GM21360 (cell line): ENCODE measurements around the gene TRIM13.
A peak's percentile ranks its signal among the peaks of the same experiment; 100 is the strongest.

ENCODE experiments used
- ATAC-seq: cut with Tn5 transposase; IDR thresholded peaks from one replicate; pipeline ENCODE4 v1.9.1; 2021; ENCODE audit warnings: mild to moderate bottlenecking, moderate library complexity; ENCODE audit not compliant: unreplicated experiment

Gene TRIM13

DNA sequence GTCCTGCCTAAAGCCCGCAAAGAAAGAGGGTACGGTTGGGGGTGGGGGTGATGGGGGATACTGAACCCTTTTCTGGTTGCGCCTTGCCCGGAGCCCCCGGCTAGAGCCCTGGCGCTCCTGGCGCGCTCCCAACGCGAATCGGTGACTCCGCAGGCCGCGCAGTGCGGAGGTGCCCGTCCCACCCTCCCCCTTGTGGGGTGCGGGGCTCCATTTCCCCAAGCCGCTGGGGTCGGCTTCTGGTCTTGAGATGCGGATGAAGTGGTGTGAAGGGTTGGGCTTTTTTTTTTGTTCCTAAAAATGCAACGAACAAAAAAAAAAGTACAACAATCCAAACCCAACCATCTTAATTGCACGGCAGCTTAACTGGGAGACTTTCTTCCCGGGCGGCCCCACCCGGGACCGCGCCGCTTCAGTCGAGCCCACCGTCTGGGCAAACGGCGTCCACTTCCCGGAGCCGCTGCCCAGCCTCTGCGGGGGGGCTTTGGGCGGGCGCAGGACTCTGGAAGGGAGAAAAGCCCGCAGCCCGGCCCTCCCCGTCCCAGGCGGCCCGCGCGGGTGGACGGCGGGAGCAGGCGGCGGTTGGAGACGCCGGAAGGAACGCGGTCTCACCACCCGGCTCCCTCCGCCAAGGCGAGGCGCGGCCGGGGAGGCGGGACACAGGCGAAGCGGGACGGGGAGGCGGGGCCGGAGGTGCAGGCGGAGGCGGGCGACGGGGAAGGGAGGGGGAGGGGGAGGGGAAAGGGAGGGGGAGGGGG is 504 bp upstream of the TRIM13 start:
- ATAC-seq: peak; percentile 50

DNA sequence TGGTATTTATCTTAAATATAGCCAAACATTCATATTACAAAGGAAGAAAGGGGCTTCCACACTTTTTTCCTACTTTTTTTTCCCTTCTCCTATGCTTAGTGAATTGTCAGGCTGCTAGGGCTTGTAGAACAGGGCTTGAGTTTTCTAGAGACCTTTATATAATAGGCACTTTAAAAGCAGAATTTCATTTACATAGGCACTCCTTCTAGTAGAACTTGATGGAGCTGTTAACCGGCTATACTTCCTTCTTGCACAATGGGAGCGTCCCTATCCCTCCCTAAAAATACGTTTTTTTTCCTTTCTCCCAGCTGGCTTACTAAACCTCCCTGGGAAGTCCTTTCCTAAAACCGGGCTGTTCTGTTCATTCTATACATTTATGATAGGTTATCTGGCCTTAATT is 1.1 kb downstream of the TRIM13 start:
- no peak for ATAC-seq

DNA sequence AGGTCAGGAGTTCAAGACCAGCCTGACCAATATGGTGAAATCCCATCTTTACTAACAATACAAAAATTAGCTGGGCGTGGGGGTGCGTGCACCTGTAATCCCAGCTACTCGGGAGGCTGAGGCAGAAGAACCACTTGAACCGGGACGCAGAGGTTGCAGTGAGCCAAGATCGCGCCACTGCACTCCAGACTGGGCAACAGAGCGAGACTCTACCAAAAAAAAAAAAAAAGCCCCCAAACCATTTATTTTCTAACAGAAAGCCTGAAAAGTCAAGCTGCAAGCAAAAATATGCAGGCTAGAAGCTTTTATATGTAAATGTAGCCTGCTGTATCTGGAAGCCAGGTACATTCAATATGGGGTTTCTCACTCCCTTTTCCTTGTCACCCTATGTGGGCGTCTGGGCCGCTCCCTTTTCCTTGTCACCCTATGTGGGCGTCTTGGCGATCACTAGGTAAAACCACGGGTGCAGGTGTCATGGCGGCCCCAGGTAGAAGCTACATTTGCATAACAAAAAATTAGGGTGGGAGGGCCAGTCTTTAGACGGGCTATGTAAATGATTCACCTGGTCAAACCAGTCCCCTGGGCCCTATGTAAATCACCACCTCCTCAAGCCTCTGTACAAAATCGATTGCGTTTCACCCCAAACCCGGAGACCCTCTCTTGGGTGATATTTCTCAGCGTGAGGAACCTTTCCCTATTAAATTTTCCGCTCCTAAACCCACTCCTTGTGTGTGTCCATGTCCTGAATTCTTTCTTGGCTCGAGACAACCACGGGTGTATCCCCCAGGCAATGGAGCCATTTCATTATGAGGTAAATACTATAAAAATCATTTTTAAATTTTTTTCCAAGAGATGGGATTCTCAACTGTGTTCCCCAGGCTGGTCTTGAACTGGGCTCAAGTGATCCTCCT is 2.1 kb downstream of the TRIM13 start:
- no peak for ATAC-seq

DNA sequence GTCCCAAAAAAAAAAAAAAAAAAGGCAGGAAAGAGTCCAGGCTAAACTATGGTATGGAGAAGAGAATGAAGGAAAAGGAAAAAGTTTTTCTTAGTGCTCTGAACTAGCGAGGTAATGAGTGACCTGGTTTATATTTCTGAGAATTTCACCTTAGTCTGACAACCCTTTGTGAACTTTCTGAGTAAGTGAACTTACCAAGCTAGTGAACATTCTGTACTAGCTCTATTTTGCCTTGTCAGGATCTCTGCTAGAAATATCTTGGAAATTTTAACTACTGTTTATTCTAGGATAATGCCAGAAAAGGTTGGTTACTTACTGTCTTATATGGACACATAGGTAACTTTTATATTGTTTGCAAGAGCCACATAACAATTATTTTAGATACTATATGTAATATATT is 4.4 kb downstream of the TRIM13 start:
- ATAC-seq: no peak

DNA sequence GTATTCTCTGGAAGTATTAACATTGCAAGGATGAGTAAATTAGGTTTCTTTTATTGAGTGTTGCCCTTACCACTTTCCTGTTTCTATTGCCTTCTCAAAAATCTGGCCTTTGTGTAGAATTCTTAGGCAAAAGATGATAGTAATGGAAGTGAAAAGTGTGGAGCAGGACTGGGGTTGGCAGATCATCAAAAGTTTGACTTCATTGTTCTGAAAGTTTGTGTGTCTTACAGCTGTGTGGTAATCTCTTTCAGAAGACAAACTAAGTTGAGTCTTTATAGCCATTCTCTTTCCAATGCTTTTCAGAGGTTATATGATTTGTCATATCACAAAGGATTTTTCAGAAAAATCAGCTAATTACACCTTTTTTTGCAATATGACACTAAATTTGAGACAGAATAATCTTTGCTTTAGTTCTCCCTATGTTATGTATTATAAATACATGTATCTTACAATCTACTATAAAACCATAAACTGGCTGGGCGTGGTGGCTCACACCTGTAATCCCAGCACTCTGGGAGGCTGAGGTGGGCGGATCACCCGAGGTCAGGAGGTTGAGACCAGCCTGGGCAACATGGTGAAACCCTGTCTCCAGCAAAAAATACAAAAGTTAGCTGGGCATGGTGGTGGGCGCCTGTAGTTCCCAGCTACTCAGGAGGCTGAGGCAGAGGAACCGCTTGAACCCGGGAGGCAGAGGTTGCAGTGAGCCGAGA is 9.7 kb downstream of the TRIM13 start:
- no peak for ATAC-seq

DNA sequence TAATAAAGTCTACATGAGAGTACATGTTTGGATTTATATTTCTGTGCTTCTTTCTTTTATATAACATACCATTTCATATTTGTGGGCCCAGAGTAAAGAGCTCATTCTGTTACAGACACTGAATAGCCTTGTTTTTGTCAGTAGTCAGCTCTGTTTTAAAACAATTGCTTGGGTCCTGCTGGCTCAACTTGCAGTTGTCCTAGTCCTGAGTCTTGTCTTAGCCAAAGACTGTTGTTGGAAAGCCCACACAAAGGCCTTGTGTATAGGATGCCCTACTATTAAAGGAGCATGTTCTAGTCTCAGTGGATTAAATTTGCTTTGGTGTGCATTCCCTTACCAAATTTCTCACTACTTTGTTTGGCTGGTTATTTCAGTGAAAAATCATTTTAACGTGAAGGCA is 14.6 kb downstream of the TRIM13 start:
- ATAC-seq: no peak

DNA sequence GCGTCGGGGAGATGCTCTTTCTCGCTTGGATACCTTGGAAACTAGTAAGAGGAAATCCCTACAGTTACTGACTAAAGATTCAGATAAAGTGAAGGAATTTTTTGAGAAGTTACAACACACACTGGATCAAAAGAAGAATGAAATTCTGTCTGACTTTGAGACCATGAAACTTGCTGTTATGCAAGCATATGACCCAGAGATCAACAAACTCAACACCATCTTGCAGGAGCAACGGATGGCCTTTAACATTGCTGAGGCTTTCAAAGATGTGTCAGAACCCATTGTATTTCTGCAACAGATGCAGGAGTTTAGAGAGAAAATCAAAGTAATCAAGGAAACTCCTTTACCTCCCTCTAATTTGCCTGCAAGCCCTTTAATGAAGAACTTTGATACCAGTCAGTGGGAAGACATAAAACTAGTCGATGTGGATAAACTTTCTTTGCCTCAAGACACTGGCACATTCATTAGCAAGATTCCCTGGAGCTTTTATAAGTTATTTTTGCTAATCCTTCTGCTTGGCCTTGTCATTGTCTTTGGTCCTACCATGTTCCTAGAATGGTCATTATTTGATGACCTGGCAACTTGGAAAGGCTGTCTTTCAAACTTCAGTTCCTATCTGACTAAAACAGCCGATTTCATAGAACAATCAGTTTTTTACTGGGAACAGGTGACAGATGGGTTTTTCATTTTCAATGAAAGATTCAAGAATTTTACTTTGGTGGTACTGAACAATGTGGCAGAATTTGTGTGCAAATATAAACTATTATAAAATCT is 15.7 kb downstream of the TRIM13 start:
- ATAC-seq: no peak

DNA sequence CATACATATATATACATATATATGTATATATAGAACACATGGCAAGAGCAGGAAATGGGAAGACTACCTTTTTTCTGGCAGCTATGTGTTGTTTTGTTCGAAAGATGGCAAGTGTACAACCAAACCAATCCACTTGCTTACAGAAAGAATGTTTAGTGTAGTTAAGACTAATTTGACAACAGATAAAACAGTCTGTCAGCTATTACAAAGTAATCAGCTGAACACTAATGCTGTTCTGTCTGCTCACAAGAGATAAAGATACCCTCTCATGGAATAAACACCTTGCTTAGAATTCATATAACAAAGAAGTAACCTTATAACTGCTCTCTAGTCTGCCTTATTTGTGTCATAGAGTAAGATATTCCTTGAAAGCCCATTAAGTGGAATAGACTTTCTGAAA is 17.5 kb downstream of the TRIM13 start:
- no peak for ATAC-seq

DNA sequence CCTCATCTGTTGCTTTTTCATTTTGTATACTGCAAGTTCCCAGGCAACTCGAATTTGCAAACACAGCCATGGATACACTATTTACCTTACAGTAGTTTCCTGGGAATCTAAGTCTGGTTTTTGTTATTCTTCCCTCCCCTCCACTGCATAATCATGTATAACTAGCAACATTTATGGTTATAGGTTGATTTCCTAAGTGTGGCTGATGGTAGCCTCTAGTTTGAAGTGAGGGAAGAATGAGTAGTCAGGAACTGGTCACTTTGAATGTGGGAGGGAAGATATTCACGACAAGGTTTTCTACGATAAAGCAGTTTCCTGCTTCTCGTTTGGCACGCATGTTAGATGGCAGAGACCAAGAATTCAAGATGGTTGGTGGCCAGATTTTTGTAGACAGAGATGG is 18.4 kb downstream of the TRIM13 start, which contains the start of gene KCNRG:
Gene KCNRG, plus strand, starts transcription at position 187 of the 400 bp plus-strand sequence. Its CDS starts 50 bp downstream, at position 237.
- no peak for ATAC-seq

DNA sequence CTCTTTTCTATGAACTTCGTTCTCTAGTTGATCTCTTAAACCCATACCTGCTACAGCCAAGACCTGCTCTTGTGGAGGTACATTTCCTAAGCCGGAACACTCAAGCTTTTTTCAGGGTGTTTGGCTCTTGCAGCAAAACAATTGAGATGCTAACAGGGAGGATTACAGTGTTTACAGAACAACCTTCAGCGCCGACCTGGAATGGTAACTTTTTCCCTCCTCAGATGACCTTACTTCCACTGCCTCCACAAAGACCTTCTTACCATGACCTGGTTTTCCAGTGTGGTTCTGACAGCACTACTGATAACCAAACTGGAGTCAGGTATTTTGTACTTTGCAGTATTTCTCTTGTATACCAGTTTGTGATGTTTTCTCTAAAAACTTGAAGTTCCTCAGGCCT is 18.9 kb downstream of the TRIM13 start:
- ATAC-seq: no peak

DNA sequence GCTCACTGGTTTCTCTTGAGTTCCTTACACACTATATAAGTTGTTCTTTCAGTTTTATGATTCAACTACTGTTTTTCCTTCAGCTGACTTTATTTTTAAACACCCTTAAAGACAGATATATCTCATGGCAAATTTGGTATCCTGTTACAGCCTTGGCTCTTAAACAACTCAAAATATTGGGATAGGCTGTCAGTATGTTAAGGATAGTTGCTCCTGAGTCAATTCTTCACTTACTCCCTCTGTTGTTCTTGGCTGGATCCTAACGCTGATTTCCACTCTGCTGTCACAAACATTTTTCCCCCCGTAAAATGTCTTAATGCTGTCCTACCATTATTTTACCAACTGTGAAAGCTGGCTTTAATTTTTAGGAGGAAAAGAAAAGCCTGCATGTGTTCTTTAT is 19.6 kb downstream of the TRIM13 start:
- ATAC-seq: no peak

DNA sequence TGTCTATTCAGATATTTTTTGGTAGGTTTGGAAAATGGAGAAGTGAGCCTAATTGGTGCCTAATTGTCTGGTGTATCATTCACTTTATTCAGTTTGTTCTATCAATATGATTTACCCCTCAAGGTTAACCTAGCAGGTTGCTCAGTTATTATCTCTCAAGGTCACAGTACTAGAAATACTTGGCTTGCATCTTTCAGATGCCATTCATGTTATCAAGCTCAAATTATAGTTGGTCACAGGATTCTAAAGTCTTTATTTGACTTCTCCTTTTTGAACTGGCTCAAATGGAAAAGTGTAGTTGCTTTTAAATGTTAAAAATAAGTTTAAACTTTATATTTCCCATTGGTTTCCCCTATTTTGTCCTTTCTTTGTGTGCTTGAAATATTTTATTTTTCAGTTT is 21.0 kb downstream of the TRIM13 start:
- ATAC-seq: no peak

DNA sequence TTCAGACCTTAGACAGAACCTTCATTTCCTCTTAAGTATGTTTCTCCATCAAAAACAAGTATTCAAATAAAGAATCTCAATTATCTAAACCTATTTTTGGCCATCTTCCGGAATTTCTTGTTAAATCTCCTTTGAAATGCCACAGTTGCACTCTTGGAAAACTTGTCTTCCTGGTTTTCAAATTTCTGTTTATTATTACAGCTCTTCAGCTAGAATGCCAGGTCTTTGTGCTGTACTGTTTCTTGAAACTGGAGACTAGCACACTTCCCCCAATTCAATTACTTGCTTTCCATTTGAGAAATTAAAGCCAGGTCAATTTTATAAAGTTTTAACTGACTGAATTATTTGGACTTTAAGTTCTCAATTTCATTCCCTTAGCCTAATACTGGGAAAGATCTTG is 28.6 kb downstream of the TRIM13 start:
- no peak for ATAC-seq

DNA sequence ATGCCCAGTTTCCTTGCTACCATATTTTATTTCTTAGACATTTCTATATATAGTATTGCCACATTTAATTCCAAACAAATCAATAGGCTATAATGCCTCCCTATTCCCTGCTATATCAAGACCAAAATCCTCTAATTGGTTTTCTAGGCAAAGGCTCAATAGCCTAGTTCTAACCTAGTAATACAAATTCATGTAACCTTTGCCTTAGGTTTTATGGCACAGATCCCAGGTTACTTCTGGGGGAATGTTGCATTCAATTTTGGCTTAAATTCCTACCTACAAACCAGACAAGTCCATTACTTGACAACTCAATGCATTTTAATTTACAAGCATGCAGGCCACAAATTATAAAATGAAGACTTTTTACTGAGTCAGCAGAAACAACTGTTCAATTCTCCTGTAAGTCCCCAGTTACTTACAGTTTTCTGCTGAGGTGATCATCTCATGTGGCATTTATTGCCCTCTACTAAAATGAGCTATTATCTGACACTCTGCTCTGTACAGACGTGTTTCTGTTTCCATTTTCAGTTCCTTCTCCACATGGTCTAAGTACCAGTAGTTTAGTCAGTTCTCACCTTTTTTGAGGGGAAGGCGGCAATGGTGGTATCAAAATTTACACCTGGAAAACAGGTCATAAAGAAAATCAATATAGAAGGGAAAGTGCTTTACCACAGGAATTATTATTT is 30.1 kb downstream of the TRIM13 start:
- ATAC-seq: peak; percentile 98

DNA sequence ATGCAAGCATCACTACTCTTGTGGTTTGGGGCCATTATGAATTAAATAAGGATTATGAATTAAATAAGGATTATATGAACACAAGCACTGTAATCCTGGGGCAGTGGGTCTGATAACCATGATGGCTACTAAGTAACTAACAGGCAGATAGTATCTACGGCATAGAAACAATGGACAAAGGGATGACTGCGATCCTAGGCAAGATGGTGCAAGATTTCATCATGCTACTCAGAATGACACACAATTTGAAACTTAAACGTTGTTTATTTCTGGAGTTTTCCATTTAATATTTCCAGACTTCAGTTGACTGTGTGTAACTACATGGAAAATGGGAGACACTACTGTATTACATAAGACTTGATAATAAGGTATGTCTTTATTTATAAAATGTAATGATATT is 33.5 kb downstream of the TRIM13 start:
- ATAC-seq: no peak

DNA sequence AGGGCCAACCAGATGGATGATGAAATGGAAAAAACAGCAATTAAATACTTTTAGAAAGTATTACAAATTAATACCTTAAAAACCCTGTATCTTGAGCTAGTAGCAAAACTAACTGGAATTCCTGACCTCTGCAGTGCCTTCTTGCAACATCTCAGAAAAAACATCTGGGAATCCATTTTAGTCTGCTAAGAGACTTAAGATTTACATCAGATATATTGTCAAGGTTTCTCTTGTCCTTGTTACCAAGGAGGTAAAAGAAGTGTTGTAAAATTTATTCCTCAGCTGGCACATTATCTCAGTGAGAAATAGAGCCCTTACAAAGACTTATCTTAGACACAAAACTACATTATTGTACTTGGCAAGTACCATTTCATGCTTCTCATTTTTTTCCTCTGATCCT is 36.9 kb downstream of the TRIM13 start:
- no peak for ATAC-seq

DNA sequence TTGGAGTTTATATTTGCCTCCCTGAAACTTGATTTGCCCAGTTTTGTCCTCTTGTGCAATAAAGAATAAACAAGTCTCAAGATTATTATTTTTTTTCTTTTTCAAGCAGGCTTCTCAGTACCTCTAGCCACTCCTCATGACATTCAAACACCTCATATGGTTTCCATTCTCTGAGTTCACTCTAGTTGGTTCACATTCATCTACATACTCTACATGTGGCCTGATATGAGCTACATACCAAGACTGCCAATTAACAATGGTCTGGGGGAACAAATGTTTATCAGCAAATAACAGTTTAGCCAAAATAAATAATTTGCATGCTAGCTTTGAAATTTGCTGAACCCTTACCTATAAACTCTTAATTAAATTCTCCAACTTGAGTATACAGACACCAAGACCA is 40.9 kb downstream of the TRIM13 start:
- ATAC-seq: no peak

DNA sequence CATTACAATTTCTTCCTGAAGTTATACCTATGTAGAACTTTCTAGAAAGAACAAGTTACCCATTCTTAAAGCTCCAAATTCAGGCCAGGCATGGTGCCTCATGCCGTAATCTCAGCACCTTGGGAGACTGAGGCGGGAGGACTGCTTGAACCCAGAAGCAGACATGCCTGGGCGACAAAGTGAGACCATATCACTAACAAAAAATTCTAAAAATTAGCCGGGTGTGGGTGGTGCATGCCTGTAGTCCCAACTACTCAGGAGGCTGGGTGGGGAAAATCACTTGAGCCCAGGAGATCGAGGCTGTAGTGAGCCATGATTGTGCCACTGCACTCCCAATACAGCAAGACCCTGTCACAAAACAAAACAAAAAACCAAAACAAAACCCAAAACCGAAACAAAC is 41.4 kb downstream of the TRIM13 start:
- ATAC-seq: no peak

DNA sequence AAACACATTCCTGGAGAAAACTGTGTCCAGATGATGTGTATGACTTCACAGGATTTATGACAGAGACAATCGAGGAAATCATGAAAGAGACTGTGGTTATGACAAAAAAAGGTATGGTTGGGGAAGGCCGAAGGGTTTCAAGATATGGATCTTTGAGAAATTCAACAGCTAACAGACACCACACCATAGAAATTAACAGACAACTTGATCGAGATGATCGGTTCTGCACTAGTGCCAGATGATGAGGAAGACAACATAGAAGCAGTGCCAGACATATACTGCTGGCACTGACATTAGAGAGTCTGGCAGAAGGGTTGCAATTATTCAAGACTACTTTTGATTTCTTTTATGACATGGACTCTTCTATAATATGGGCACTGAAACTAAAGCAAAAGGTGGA is 55.6 kb downstream of the TRIM13 start:
- ATAC-seq: no peak

DNA sequence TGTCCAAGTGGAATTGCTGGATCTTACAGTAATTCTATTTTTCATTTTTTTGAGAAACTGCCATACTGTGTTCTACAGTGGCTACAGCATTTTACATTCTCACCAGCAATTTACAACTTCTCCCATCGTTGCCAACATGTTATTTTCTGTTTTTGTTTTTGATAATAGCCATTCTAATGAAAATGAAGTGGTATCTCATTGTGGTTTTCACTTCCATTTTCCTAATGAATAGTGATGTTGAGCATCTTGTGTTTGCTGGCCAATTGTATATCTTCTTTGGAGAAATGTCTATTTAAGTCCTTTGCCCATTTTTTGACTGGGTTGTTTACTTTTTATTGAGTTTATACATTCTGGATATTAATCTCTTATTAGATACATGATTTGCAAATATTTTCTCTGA is 57.0 kb downstream of the TRIM13 start:
- ATAC-seq: no peak
